GM23338 (cell line): ENCODE data around the gene EXPH5.

Source experiments
- EZH2 ChIP-seq: fragments of 200-600 bp; sonication (generic); IDR thresholded peaks from one replicate; pipeline ENCODE4 v1.8.0; 2017; ENCODE audit warnings: antibody characterized with exemption, mild to moderate bottlenecking, low read depth; ENCODE audit not compliant: unreplicated experiment
- EZH2phosphoT487 ChIP-seq: fragments of 200-600 bp; sonication (generic); IDR thresholded peaks from one replicate; pipeline ENCODE4 v1.8.1; 2018; ENCODE audit warnings: antibody characterized with exemption; ENCODE audit not compliant: unreplicated experiment
- TF ChIP-seq, protein P1 (sequence below), 2 experiments: fragments of 200-600 bp in 1 of 2; sonication (generic) in 1 of 2; conservative IDR thresholded peaks; 2 replicates each; pipeline versions ENCODE4 v1.5.1 to v1.6.1; 2016 to 2017; ENCODE audit warnings: antibody characterized with exemption in 2 of 2, low read depth in 2 of 2, mild to moderate bottlenecking in 2 of 2, moderate library complexity in 1 of 2

DNA sequence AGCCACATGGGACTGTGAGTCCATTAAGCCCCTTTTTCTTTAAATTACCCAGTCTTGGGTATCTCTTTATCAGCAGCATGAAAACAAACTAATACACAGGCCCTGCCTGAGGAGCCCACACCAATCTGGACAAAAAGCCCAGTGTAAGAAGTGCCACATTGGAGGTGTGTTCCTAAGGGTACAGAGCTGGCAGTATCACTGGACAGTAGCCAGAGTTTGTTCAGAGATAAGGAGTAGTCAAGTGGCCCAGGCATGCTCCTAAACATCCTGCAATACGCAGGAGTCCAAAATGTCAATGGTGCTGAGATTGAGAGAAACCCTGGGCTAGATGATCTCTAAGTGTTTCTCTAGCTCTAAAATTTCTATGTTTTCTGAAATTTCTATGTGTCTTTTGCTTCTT is 68.4 kb downstream of the EXPH5 start:
- TF ChIP-seq, protein P1, sequence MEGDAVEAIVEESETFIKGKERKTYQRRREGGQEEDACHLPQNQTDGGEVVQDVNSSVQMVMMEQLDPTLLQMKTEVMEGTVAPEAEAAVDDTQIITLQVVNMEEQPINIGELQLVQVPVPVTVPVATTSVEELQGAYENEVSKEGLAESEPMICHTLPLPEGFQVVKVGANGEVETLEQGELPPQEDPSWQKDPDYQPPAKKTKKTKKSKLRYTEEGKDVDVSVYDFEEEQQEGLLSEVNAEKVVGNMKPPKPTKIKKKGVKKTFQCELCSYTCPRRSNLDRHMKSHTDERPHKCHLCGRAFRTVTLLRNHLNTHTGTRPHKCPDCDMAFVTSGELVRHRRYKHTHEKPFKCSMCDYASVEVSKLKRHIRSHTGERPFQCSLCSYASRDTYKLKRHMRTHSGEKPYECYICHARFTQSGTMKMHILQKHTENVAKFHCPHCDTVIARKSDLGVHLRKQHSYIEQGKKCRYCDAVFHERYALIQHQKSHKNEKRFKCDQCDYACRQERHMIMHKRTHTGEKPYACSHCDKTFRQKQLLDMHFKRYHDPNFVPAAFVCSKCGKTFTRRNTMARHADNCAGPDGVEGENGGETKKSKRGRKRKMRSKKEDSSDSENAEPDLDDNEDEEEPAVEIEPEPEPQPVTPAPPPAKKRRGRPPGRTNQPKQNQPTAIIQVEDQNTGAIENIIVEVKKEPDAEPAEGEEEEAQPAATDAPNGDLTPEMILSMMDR (conservative IDR thresholded peaks at IDR 0.05; ENCODE audit: low read depth in 2 of 2) = no peak
- no peak for TF ChIP-seq EZH2phosphoT487
- TF ChIP-seq EZH2 = no peak
